Liver (tissue), 9 donors: Measurements from ENCODE around the gene SEPHS2. TPM values are rescaled to one million over a fixed set of nuclear protein-coding genes. Genes with fewer than 3 reads are reported as not detected.
A peak's percentile ranks its signal among the peaks of the same experiment; 100 is the strongest.

Source experiments
- DNase-seq: peaks from one replicate; pipeline ENCODE4 v3.0.0-alpha.2; 2017; ENCODE audit warnings: low spot score
- H3K27ac ChIP-seq, 2 donors: one replicate each; pipeline ENCODE4 v1.7.0; 2013; ENCODE audit warnings: inconsistent platforms in 2 of 2, low read length in 2 of 2, control low read depth in 1 of 2, low read depth in 1 of 2, mild to moderate bottlenecking in 1 of 2
- H3K27me3 ChIP-seq, 4 donors: one replicate each; pipeline versions ENCODE4 v1.6.1 to v1.7.0; 2013; ENCODE audit warnings: low read length in 3 of 4, inconsistent platforms in 1 of 4, mild to moderate bottlenecking in 1 of 4, moderate library complexity in 1 of 4; ENCODE audit not compliant: control insufficient read depth in 4 of 4, insufficient read depth in 4 of 4
- H3K36me3 ChIP-seq, 4 donors: one replicate each; pipeline versions ENCODE4 v1.6.1 to v1.7.0; 2013; ENCODE audit warnings: low read length in 3 of 4, mild to moderate bottlenecking in 3 of 4, low read depth in 1 of 4, moderate library complexity in 1 of 4; ENCODE audit not compliant: control insufficient read depth in 4 of 4, insufficient read depth in 3 of 4
- H3K4me1 ChIP-seq, 4 donors: one replicate each; pipeline versions ENCODE4 v1.6.1 to v1.7.0; 2013; ENCODE audit warnings: low read length in 3 of 4, mild to moderate bottlenecking in 3 of 4, moderate library complexity in 1 of 4; ENCODE audit not compliant: control insufficient read depth in 4 of 4, insufficient read depth in 4 of 4
- H3K4me3 ChIP-seq, 3 donors: one replicate each; pipeline versions ENCODE4 v1.6.1 to v1.7.0; 2013; ENCODE audit warnings: low read length in 3 of 3, control low read depth in 1 of 3, low read depth in 1 of 3, mild to moderate bottlenecking in 1 of 3
- H3K9ac ChIP-seq, 2 donors: one replicate each; pipeline ENCODE4 v1.7.0; 2013; ENCODE audit warnings: low read length in 2 of 2, mild to moderate bottlenecking in 2 of 2, moderate library complexity in 2 of 2, control low read depth in 1 of 2, low read depth in 1 of 2
- H3K9me3 ChIP-seq, 4 donors: one replicate each; pipeline versions ENCODE4 v1.6.1 to v1.7.0; 2013; ENCODE audit warnings: low read length in 3 of 4; ENCODE audit not compliant: control insufficient read depth in 4 of 4
- EGR1 ChIP-seq, 2 donors: IDR thresholded peaks; 2 replicates each; pipeline ENCODE4 v1.6.1; 2016 to 2018; ENCODE audit warnings: antibody characterized with exemption in 2 of 2, low read depth in 2 of 2
- GABPA ChIP-seq, 2 donors: IDR thresholded peaks in 1 of 2; conservative IDR thresholded peaks in 1 of 2; 2 replicates each; pipeline ENCODE4 v1.6.1; 2016; ENCODE audit warnings: antibody characterized with exemption in 2 of 2, mild to moderate bottlenecking in 1 of 2, moderate library complexity in 1 of 2
- HNF4A ChIP-seq, 2 donors: conservative IDR thresholded peaks; 2 replicates each; pipeline ENCODE4 v1.6.1; 2016; ENCODE audit warnings: antibody characterized with exemption in 2 of 2, mild to moderate bottlenecking in 2 of 2
- HNF4G ChIP-seq: IDR thresholded peaks from 2 replicates; pipeline ENCODE4 v1.6.1; 2016; ENCODE audit warnings: antibody characterized with exemption
- JUND ChIP-seq, 2 donors: IDR thresholded peaks; 2 replicates each; pipeline ENCODE4 v1.6.1; 2016; ENCODE audit warnings: antibody characterized with exemption in 2 of 2
- RAD21 ChIP-seq, 2 donors: IDR thresholded peaks; 2 replicates each; pipeline ENCODE4 v1.6.1; 2016; ENCODE audit warnings: antibody characterized with exemption in 2 of 2, mild to moderate bottlenecking in 2 of 2
- REST ChIP-seq: IDR thresholded peaks from 2 replicates; pipeline ENCODE4 v1.6.1; 2016; ENCODE audit warnings: antibody characterized with exemption, mild to moderate bottlenecking
- RXRA ChIP-seq, 2 donors: IDR thresholded peaks; 2 replicates each; pipeline ENCODE4 v1.6.1; 2017 to 2018; ENCODE audit warnings: antibody characterized with exemption in 2 of 2, mild to moderate bottlenecking in 1 of 2
- SP1 ChIP-seq: IDR thresholded peaks from 2 replicates; pipeline ENCODE4 v1.6.1; 2018; ENCODE audit warnings: antibody characterized with exemption, mild to moderate bottlenecking
- TAF1 ChIP-seq: conservative IDR thresholded peaks from 2 replicates; pipeline ENCODE4 v1.6.1; 2016; ENCODE audit warnings: antibody characterized with exemption, mild to moderate bottlenecking
- YY1 ChIP-seq: IDR thresholded peaks from 2 replicates; pipeline ENCODE4 v1.6.1; 2016; ENCODE audit warnings: antibody characterized with exemption, mild to moderate bottlenecking
- WGBS: extraction: QIAGEN DNeasy Blood & Tissue Kit; methylation state at CpG from one replicate; pipeline ENCODE4 v1.1.7; 2013; 5-methylcytosine and 5-hydroxymethylcytosine counted together
- polyA plus RNA-seq, 2 donors: library from polyadenylated mRNA; stranded (reverse) in 1 of 2; unstranded in 1 of 2; fragments of 200-250 nt in 1 of 2; fragments of >200 nt in 1 of 2; fragmentation: Nextera tagmentation in 1 of 2; extraction: Ambion mirVana in 1 of 2; gene quantifications; one replicate each; pipeline versions ENCODE4 v1.2.1 to v1.2.3, GENCODE V29; 2013 to 2015
- total RNA-seq, 2 donors: library from RNA; depleted of rRNA; stranded (reverse); fragments of >200 nt; gene quantifications; one replicate each; pipeline ENCODE4 v1.2.3, GENCODE V29; 2014
- TF ChIP-seq, protein P1 (sequence below): IDR thresholded peaks from 2 replicates; pipeline ENCODE4 v1.6.1; 2016; ENCODE audit warnings: antibody characterized with exemption
- donor health status: healthy.
- donor health status: healthy.
- donor health status: healthy.
- donor health status: healthy.
- donor health status: healthy.

The SEPHS2 gene
- total and polyA plus RNA-seq, 4 donors = 50.1 to 241 (median 132) TPM

DNA sequence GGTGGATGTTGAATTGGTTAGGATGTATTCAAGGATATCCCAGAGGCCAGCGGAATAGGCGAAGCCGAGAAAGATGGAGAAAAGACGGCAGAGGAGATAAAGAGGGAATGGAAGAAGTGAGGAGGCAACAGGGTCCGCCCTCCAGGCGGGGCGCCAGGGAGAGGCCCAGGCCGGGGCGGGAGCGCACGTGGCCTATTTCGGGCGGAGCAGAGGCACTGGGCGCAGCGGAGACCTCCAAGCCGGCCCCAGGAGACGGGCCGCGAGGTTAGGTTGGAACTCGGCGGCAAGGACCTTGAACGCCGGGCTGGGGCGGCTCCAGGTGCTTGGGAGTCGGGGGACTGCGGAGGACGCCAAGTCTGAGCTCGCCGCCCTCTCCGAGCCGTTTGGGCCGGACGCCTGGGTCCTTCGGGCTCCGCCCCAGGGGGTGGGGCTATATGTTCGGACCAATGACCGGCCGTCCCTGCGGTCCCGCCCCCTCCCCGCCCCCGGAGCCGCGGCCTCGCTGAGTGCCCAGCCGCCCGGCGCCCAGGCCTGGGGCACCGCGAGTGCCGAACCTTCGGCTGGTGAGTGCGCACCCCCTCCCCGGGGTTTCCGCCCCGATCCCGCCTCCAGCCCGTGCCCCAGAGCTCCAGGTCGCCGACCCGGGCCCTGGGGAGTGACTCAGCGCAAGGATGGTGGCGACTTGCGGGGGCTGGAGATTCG is 38.4 kb downstream of the SEPHS2 start, which contains the start of gene ZNF771:
Gene ZNF771 (plus strand): TSS at position 505 of the 702 bp plus-strand sequence. CDS start 448 bp downstream, outside the sequence.
- H3K4me3 ChIP-seq = peak within 1 kb of the TSS; percentile 32 to 74 (median 51)
- peak; percentile 99 for DNase-seq
- no peaks in the 10 kb centered on the region for H3K27me3 ChIP-seq
- no peaks in the 10 kb centered on the region for H3K36me3 ChIP-seq
- peaks cover 8 to 33% (median 26%) of the 10 kb centered on the region in 4 donors for H3K4me1 ChIP-seq
- peak within 1 kb of the TSS; percentile 25 to 89 for H3K9ac ChIP-seq
- under 1% methylated on average over 65 of the region's 65 CpGs for WGBS
- H3K9me3 ChIP-seq = no peaks in the 10 kb centered on the region
- H3K27ac ChIP-seq = peak within 1 kb of the TSS; percentile 78 to 87
- TF ChIP-seq EGR1 (IDR thresholded peaks at IDR 0.05; ENCODE audit: low read depth in 2 of 2) (peak in 1 of 2 donors; percentile 39), RAD21 (IDR thresholded peaks at IDR 0.05) (no peak), JUND (IDR thresholded peaks at IDR 0.05) (peak in 1 of 2 donors; percentile 91), YY1 (peak; percentile 18), SP1 (peak; percentile 55), RXRA (IDR thresholded peaks at IDR 0.05) (peak; percentile 21 to 35), HNF4A (conservative IDR thresholded peaks at IDR 0.05) (peak in 1 of 2 donors; percentile 11), TAF1 (no peak)

DNA sequence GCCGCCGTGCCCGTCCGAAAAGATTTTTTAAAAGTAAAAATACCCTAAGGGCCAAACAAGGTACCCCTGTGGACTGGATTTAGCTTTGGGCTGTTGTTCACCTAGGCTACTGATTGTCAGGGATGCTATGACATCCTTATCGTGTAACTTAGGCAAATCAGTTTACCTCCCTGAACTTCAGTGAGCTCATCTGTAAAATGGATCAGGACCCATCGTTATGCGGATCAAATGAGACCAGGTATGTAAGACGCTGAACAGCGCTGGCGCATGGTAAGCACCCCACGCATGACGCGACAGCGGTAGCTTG is 38.9 kb downstream of the SEPHS2 start:
- Histone ChIP-seq H3K9me3 (no peaks in the 10 kb centered on the region), H3K27me3 (no peaks in the 10 kb centered on the region), H3K4me1 (peaks cover 10 to 37% (median 30%) of the 10 kb centered on the region in 4 donors), H3K36me3 (no peaks in the 10 kb centered on the region), H3K27ac (peak overlapping the region; percentile 78 to 87), H3K9ac (peak overlapping the region in 1 of 2 donors; percentile 89), H3K4me3 (peak overlapping the region; percentile 30 to 74 (median 51))
- no peak for DNase-seq
- WGBS = 23% methylated on average over 14 of the region's 14 CpGs
- TF ChIP-seq REST (no peak), JUND (IDR thresholded peaks at IDR 0.05) (no peak), HNF4A (conservative IDR thresholded peaks at IDR 0.05) (no peak), EGR1 (IDR thresholded peaks at IDR 0.05; ENCODE audit: low read depth in 2 of 2) (no peak), TAF1 (no peak), GABPA (IDR thresholded peaks at IDR 0.05 in 1 of 2, conservative IDR thresholded peaks at IDR 0.05 in 1 of 2) (no peak), HNF4G (no peak)
- TF ChIP-seq, protein P1, sequence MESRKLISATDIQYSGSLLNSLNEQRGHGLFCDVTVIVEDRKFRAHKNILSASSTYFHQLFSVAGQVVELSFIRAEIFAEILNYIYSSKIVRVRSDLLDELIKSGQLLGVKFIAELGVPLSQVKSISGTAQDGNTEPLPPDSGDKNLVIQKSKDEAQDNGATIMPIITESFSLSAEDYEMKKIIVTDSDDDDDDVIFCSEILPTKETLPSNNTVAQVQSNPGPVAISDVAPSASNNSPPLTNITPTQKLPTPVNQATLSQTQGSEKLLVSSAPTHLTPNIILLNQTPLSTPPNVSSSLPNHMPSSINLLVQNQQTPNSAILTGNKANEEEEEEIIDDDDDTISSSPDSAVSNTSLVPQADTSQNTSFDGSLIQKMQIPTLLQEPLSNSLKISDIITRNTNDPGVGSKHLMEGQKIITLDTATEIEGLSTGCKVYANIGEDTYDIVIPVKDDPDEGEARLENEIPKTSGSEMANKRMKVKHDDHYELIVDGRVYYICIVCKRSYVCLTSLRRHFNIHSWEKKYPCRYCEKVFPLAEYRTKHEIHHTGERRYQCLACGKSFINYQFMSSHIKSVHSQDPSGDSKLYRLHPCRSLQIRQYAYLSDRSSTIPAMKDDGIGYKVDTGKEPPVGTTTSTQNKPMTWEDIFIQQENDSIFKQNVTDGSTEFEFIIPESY = no peak
